ENCODE data around the gene SDK1. TPM values are rescaled to one million over a fixed set of nuclear protein-coding genes. Genes with fewer than 3 reads are reported as not detected.

The SDK1 gene
- total and polyA plus RNA-seq, 2 donors (not counting 3 experiments of a cell fraction or from before 2014, with no cell fraction given): 1.6 to 3.9 TPM

DNA sequence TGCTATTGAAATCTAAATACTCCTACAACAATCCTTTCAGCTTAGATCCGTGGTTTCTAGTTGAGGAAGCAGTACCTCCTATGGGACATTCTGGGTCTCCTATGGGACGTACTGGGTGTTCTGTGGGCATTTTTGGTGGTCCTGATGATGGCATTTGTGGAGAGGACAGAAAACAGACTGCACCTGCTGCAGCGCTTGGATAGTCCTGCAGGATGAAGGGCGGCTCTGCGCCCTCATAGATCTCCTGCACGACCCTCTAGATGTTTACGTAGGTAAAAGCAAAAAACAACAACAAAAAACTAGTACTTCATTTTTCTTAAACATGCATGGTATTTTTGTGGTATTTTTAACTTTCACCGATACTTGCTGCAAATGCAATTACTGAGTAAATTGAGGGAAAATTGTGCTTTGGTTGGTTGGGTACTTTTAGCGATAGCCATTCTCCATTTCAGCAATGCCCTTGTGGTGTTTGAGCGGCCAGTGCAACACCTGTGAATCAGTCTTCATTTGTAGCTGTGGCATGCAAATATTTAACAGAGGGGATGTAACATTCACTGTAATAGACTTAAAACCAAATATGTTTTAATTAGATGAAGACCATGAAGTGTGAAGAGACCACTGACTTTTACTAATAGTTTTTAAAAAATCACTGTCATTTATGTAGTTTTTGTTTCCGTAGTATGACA, 461.2 kb downstream of the SDK1 start:
- H3K9me1 ChIP-seq (replicated peaks; ENCODE audit: control insufficient read depth, extremely low read depth, insufficient read depth, low read length): no peaks in the 10 kb centered on the region
- H3K27ac ChIP-seq (ENCODE audit: insufficient read depth, low read depth, low read length): no peak overlapping the region
- H3K36me3 ChIP-seq (ENCODE audit: control insufficient read depth in 2 of 2, extremely low read depth in 1 of 2, insufficient read depth in 2 of 2, low read length in 2 of 2): no peaks in the 10 kb centered on the region
- H4K20me1 ChIP-seq (replicated peaks; ENCODE audit: control insufficient read depth, extremely low read depth, insufficient read depth, low read length): no peaks in the 10 kb centered on the region
- no peak overlapping the region for H3K4me2 ChIP-seq (ENCODE audit: insufficient read depth, low read length)
- H3K79me2 ChIP-seq (ENCODE audit: control insufficient read depth, insufficient read depth, low read length): no peaks in the 10 kb centered on the region
- POLR2A ChIA-PET: no interaction called here
- intact Hi-C loops (cut with micrococcal nuclease) (no loop called here), dilution Hi-C loops (cut with MboI; ENCODE audit: extremely low pct_ligation_motif_present, low sequenced_read_pairs) (no loop called here)
- BruUV-seq (replicated peaks): no TSS peak
- TF ChIP-seq EZH2 (IDR thresholded peaks at IDR 0.05; ENCODE audit: borderline replicate concordance, low read depth, low read length, severe bottlenecking) (no peak), POLR2A (IDR thresholded peaks at IDR 0.05; ENCODE audit: low read depth, low read length) (no peak), MYC (IDR thresholded peaks at IDR 0.05; ENCODE audit: low read depth, low read length) (no peak), MAX (IDR thresholded peaks at IDR 0.05; ENCODE audit: insufficient read depth, insufficient read length) (no peak), POLR2AphosphoS5 (IDR thresholded peaks at IDR 0.05; ENCODE audit: insufficient read depth, low read depth, low read length) (no peak), GATA2 (IDR thresholded peaks at IDR 0.05; ENCODE audit: insufficient read depth, insufficient read length, low read depth, low read length) (no peak), JUN (IDR thresholded peaks at IDR 0.05; ENCODE audit: borderline replicate concordance, insufficient read depth, insufficient read length, low read depth) (no peak), FOS (IDR thresholded peaks at IDR 0.05; ENCODE audit: borderline replicate concordance, insufficient read depth, low read length) (no peak)
- TF ChIP-seq, protein P1, sequence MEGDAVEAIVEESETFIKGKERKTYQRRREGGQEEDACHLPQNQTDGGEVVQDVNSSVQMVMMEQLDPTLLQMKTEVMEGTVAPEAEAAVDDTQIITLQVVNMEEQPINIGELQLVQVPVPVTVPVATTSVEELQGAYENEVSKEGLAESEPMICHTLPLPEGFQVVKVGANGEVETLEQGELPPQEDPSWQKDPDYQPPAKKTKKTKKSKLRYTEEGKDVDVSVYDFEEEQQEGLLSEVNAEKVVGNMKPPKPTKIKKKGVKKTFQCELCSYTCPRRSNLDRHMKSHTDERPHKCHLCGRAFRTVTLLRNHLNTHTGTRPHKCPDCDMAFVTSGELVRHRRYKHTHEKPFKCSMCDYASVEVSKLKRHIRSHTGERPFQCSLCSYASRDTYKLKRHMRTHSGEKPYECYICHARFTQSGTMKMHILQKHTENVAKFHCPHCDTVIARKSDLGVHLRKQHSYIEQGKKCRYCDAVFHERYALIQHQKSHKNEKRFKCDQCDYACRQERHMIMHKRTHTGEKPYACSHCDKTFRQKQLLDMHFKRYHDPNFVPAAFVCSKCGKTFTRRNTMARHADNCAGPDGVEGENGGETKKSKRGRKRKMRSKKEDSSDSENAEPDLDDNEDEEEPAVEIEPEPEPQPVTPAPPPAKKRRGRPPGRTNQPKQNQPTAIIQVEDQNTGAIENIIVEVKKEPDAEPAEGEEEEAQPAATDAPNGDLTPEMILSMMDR (IDR thresholded peaks at IDR 0.05; ENCODE audit: extremely low read depth in 1 of 2, insufficient read depth in 1 of 2, low read depth in 1 of 2, low read length in 2 of 2): no peak
- H2AFZ ChIP-seq (ENCODE audit: low read depth, low read length): no peak overlapping the region
- no peak overlapping the region for H3K9ac ChIP-seq (replicated peaks; ENCODE audit: extremely low read depth, insufficient read depth, low read length)
- DNase-seq (ENCODE audit: low read depth, low spot score) (no peak), FAIRE-seq (no peak)
- H3K9me3 ChIP-seq (replicated peaks; ENCODE audit: control insufficient read depth, insufficient read depth, low read length): no peaks in the 10 kb centered on the region
- peaks cover 3% of the 10 kb centered on the region for H3K4me1 ChIP-seq (ENCODE audit: control insufficient read depth, extremely low read depth, insufficient read depth, low read length)
- CTCF ChIA-PET: no interaction called here
- no peaks in the 10 kb centered on the region for H3K27me3 ChIP-seq (ENCODE audit: control insufficient read depth in 2 of 2, insufficient read depth in 2 of 2, low read length in 2 of 2)
- H3K4me3 ChIP-seq (replicated peaks in 1 of 3; ENCODE audit: insufficient read depth in 1 of 3, low read depth in 1 of 3, low read length in 3 of 3): no peak overlapping the region

Data from endothelial cell of umbilical vein (primary cell).